Esophagus mucosa (tissue), 1 donor: Measurements from ENCODE around the gene LCE2D. TPM values are rescaled to one million over a fixed set of nuclear protein-coding genes. Genes with fewer than 3 reads are reported as not detected.
A peak's percentile ranks its signal among the peaks of the same experiment; 100 is the strongest.
"Not testable (repeated sequence)": the region's sequence is repeated elsewhere in the genome, so short reads cannot be mapped to it uniquely, and the experiment has no call there.

Experiments
- ATAC-seq: fragments of 200-7000 bp; cut with Tn5 transposase; one replicate; pipeline ENCODE4 v1.9.1; 2020
- total RNA-seq: library from RNA; stranded (reverse); gene quantifications from one replicate; pipeline ENCODE4 v1.2.4, GENCODE V29; 2023
- donor health status: DM: yes; HTN: yes; CAD: no.

Gene LCE2D, protein sequence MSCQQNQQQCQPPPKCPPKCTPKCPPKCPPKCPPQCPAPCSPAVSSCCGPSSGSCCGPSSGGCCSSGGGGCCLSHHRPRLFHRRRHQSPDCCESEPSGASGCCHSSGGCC
- total RNA-seq = not detected

DNA sequence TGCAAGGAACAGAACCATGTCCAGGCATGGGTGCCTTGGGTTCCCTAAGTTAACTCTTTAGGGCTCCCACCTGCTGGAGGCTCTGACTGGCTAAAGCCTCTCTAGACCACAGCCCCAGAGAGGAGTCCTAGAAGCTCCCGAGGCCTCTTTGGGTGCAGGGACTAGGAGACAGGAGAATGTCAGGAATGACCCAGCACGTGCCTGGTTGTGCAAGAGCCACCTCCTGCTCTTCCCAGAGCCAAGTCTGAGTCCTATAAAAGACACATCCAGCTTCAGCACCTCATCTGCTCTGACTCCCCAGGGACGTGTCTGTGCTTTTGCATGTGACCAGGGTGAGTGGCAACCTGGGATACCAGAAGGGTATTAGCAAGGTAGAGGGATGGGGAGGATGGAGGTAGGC, at the start of gene LCE2D:
LCE2D (plus strand) TSS at position 283 of the 400 bp plus-strand sequence. CDS start 726 bp downstream, outside the sequence.
- ATAC-seq = no peak

DNA sequence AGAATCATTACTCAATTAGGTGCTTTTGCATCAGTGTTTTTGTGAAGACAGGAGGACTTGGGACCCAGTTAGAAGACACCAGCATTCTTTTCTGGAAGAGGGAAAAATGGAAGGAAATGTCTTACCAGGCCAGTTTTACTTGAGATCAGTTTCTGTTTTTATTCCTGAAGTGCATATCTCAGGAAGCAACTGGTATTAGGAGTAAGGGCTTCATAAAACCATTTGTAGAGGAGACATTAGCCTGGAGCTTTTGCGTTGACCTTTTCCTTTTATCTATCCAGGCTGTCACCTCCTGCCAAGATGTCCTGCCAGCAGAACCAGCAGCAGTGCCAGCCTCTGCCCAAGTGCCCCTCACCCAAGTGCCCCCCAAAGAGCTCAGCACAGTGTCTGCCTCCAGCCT, 49.7 kb upstream of the LCE2D start, which contains the start of gene LCE3B:
LCE3B (plus strand) TSS at position 301 of the 400 bp plus-strand sequence; CDS start at position 301, 0 bp downstream.
- ATAC-seq = no peak

DNA sequence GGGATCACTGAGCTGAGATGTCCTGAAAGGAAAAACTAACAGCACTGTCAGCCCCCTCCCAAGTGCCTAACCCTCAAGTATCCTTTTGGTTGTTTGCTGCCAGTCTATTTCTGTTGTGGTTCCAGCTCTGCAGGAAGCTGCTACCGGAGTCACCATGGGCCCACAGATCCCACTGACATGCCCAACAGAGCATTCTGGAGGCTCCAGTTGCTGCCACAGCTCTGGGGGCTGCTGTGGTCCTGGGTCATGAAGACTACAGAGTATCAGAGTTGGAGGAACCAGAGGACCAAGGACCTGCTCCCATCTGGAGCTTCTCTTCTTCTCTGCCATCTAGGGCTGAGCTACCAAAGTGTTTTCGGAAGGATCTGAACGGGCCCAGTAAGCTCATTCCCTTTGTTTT, 41.2 kb upstream of the LCE2D start:
- ATAC-seq = no peak

DNA sequence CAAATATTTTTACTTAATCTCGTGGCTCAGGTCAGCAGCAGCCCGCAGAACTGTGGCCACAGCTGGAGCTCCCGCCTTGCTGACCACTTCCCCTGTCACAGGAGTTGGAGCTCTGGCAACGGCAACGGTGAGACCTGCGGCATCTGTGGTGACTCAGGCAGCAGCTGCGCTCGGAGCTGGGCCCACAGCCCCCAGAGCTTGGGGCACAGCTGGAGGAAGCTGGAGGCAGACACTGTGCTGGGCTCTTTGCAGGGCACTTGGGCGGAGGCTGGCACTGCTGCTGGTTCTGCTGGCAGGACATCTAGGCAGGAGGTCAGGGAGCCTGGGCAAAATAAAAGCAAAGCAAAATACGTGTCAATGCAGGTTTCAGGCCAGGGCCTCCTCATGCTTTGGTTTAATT, 40.4 kb upstream of the LCE2D start, which contains the start of gene LCE3A:
LCE3A (minus strand) TSS at position 301 of the 400 bp plus-strand sequence; CDS start at position 301, 0 bp downstream.
- ATAC-seq = no peak

DNA sequence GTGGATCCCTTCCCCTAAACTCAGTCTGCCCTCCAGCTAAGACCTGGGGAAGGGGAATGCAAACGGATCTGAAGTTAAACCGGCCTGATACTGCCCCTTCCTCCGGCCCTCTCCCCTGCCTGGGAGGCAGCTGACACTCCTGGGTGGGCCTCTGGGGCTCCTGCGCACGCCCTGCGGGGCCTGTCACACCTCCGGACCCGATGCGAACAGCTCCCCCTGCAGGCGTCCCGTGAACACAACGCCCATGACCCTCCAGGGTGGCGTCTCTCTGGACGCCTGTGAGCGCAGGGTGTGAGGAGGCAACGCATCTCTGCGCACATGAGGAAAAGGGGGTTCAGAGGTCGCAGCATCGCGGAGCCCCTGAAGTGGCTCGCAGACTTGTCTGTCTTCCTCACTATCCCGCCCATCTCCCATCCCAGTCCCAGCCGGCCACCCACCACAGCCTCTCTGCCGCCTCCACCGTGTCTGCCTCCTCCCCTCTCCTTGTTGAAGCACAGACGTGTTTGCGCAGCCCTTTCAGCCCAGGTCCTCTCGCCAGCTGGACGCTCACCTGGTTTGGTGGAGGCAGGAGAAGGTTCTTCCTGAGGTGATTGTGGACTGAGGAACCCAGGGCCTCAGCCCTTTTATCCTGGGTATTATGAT, 39.9 kb upstream of the LCE2D start:
- no peak for ATAC-seq

DNA sequence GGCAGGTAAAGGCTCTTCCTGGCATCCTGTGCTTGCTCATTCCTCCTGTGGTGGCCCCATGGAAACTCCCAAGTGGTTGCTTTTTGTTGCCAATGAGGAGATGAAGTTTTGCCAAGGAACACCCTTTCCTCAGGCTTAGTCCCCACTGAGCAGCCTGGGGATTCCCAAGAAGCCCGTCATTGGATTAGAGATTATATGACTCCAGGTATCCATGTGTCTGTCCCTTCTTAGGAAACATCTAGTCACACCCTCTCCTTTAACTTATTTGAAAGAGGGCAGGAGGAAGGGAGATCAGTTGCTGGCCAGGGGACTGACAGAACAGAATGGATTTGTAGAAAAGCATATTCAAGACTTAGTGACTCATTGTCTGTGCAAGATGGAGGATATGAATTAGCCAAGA, 36.4 kb upstream of the LCE2D start:
- ATAC-seq = peak; percentile 66

DNA sequence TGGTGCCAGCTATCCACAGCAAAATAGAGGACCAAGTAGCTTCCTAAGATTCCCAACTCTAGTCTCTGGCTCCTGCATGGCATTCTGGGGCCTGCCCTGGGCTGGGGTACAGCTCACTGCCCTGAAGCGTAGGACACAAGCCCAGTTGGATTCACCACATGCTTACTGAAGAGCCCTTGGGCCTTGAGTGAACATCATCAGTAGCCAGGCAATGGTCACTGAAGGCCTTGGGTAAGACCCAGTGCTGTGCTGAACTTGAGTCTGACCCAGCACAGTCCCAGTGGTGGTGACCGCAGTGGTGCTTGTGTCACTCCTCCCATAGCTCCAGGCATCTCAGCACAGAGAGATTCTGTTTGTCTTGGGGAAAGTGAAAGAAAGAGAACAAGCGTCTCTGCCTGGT, 32.6 kb upstream of the LCE2D start:
- no peak for ATAC-seq

DNA sequence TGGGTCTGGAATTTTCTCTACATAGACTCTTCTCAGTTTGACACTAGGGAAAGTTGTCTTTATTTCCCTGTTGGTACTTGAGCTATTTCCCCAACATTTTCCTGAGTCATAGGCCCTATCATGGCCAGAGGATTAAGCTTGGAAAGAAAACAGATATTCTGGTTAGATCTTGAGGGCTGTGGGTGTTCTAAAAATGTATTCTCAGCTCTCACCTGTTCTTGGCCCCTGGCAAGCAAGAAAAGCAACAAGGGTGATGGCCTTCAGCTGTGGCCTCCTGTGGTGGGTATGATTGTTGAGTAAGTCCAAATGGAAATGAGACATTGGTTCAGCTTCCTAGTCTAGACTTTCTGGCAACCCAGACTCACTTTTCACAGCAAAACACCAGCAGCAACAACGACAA, 22.8 kb upstream of the LCE2D start:
- ATAC-seq = no peak

DNA sequence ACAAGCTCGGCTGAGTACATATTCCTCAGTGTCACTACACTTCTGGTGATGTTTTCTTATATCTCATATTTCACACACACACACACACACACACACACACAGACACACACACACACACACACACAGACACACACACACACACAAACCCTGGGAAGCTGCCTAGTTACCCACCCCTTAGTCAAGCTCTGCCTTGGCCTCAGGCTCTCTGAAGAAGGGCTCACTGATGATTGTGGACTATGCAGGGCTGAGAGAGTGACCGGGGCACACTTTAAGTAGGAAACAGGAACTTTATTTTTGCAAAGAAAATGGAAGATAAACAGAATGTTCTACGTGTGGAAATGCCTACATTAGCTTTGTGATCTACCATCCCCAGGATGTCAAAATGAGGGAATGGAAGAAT, 19.2 kb upstream of the LCE2D start:
- no peak for ATAC-seq

DNA sequence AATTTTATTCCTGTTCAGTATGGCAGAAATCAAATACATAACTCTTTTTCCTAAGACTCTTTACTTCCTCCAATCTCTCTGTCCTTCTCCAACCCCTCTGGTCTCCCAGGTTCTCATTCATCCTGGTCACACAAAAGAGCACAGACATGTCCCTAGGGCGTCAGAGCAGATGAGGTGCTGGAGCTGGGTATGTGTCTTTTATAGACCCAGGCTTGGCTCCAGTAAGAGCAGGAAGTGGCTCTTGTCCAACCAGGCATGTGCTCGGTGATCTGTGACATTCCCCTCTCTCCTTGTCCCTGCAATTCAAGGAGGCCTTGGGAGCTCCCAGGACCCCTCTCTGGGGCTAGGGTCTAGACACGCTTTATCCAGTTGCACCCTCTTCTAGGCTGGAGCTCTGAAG, 18.0 kb upstream of the LCE2D start:
- no peak for ATAC-seq

DNA sequence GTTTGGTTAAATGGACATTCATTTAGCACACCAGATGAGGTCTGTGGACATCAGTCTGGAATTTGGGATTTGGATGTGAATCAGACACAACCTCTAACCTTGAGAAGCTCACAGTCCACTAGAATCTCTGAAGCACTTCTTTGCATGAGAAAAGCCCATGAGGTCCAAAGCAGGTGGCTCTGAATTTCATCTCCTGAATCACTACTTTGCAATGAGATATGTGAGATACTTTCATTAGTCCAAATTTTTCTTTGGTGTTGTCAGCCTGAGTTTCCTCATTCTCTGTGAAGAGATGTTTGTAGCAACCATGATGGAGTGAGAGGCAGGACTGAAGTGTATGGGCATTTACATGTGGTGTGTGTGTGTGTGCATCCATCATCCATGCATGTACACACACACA, 16.5 kb upstream of the LCE2D start:
- no peak for ATAC-seq

DNA sequence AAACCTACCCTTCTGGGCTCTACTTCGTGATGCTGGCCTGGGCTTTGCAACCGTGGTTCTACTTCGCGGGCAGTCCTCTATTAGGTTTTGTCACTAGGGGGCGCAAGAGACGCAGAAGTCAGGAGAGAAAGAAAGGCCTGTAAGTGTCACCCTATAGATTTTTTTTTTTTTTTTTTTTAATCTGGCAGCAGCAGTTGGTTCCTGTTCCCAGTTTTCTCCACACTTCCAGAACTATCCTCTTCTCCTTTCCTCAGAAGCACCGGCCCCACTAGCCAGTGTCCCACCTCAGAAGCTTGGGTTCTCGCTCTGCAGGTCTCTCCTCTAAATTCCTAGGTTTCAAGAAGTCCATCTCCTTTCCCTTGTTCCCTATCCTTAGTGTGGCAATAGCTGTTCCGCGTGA, 9.1 kb upstream of the LCE2D start:
- peak; percentile 61 for ATAC-seq

DNA sequence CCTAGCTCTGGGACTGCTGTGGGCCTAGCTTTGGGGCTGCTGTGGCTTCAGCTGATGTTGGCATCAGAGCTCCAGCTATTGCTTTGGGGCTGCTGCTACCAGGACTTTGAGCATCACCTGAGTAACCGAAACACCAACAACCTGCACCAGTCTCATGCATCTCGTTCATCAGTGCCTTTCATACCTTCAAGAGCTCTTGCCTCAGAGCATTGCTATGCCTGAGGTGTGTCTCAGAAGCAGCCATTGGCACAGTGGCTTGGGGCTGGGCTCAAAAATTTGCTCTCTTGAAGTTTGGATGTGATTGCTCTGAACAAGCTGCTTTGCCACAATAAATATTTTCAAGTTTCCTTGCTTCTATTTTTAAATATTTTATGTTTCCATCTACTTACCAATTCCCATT, 6.7 kb upstream of the LCE2D start:
- no peak for ATAC-seq

DNA sequence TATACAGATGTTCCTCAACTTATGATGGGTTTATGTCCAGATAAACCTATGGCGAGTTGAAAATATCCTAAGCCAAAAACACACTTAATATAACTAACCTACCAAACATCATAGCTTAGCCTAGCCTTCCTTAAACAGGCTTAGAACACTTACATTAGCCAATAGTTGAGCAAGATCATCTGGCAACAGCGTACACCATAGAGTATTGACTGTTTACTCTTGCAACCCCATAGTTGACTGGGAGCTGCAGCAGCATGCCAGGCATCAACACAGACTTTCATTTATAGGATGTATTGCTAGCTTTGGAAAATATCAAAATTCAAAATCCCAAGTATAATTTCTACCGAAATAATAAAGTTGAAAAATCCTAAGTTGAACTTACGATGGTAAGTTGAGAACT, 5.5 kb upstream of the LCE2D start:
- ATAC-seq = no peak

DNA sequence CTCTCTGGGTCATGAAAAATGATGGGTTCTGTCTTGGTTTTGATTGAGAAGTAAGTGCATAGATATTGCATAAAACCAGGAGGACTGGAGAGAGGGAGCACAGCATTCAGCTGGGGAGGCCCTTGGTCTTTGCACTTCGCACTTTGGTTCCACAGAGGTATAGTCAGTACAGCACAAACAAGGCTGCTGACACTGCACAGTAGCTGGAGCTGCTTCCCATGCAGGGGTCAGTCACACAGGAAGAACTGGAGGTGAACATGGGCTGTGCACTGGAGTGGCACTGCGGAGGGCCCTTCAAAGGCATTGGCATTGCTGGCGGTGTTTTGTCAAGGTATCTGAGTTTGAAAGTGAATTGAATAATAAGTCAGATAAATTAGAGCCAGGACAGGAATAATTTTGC, 4.5 kb upstream of the LCE2D start:
- ATAC-seq = no peak

DNA sequence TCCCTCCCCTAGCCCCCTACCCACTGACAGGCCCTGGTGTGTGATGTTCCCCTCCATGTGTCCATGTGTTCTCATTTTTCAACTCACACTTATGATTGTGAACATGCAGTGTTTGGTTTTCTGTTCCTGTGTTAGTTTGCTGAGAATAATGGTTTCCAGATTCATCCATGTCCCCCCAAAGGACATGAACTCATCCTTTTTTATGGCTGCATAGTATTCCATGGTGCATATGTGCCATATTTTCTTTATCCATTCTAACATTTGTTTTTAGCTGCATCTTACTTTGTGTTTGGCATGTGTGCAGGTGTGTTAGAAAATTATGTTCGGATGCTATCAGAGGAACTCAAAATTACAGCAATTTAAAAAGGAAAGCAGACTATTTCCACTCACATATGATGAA, 3.0 kb downstream of the LCE2D start:
- ATAC-seq = not testable (repeated sequence)

DNA sequence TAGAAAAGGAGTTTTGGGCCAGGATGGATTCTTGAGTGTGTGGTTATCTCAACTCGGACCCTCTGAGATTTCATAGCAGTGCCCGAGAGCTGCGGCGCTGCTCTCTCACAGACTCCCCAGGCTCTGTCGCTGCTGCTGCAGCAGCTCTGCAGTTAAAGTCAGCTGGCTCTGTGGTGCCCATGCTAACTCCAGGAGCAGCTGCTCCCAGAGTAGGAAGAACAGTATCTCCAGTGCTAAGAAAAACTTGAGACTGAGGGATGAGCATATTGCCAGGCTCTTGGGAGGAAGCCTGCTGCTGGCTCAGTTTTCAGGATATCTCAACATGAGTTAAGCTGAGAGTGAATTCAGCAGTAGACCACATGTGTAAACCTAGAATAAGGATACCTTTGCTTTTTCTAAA, 4.5 kb downstream of the LCE2D start:
- ATAC-seq = no peak

DNA sequence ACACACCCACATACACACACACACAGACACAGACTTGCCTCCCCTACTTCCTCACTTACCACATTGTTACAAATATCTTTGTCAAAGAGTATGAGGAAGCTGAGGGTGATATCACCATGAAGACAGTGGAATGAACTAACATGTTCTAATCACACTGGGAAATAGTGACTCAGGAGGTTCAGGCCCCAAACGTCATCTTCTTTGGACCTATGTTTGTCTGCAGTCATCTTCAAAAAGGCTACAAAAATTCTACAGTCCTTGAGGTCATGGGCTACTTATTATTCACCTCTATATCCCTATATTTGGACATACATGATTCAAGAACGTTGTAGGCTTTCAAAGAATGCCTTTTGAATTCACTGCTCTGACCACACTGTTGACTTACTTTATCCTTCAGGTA, 9.8 kb downstream of the LCE2D start:
- peak; percentile 66 for ATAC-seq

DNA sequence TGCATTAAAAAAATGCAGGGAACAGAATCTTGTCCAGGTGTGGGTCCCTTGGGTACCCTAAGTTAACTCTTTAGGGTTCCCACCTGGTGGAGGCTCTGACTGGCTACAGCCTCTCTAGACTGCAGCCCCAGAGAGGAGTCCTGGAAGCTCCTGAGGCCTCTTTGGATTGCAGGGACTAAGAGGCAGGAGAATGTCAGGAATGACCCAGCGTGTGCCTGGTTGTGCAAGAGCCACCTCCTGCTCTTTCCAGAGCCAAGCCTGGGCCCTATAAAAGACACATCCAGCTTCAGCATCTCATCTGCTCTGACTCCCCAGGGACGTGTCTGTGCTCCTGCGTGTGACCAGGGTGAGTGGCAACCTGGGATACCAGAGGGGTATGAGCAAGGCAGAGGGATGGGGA, 11.8 kb downstream of the LCE2D start, which contains the start of gene LCE2C:
LCE2C (plus strand) TSS at position 297 of the 400 bp plus-strand sequence. CDS start 737 bp downstream, outside the sequence.
- not testable (repeated sequence) for ATAC-seq

DNA sequence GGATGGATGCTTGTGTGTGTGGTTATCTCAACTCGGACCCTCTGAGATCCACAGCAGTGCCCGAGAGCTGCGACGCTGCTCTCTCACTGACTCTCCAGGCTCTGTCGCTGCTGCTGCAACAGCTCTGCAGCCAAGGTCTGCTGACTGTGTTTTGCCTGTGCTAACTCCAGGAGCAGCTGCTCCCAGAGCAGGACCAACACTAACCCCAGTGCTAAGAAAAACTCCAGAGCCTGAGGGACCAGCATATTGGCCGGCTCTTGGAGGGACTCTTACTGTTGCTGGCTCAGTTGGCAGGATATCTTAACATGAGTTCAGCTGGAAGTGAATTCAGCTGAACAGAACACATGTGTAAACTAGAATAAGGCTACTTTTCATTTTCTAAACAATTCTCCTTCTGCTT, 16.3 kb downstream of the LCE2D start:
- no peak for ATAC-seq

DNA sequence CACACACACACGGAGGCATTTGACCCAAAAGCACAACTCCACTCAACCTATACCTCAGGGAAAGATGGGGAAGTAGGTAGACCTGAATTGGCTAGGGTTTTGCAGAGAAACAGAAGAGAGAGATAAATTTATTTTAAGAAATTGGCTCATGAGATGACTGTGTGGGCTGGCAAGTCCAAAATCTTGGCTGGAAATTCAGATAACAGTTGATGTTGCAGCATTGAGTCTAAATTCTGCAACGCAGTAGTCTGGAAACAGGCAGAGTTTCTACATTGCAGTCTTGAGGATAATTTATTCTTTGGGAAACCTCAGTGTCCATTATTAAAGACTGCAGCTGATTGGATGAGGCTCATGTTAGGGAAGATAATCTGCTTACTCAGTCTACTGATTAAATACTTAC, 18.4 kb downstream of the LCE2D start:
- no peak for ATAC-seq

DNA sequence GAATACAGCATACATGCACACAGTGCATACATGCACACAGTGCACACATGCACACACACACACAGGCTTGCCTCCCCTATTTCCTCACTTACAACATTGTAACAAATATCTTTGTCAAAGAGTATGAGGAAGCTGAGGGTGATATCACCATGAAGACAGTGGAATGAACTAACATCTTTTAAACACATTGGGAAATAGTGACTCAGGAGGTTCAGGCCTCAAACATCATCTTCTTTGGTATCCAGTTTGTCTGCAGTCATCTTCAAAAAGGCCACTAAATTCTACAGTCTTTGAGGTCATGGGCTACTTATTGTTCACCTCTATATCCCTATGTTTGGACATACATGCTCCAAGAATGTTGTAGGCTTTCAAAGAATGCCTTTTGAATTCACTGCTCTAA, 20.7 kb downstream of the LCE2D start:
- ATAC-seq = no peak

DNA sequence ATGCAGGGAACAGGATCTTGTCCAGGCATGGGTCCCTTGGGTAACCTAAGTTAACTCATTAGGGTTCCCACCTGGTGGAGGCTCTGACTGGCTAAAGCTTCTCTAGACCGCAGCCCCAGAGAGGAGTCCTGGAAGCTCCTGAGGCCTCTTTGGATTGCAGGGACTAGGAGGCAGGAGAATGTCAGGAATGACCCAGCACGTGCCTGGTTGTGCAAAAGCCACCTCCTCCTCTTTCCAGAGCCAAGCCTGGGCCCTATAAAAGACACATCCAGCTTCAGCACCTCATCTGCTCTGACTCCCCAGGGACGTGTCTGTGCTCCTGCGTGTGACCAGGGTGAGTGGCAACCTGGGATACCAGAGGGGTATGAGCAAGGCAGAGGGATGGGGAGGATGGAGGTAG, 22.6 kb downstream of the LCE2D start, which contains the start of gene LCE2B:
LCE2B (plus strand) TSS at position 301 of the 400 bp plus-strand sequence. CDS start 721 bp downstream, outside the sequence.
- ATAC-seq = not testable (repeated sequence)
